ENCODE measurements around the gene GNLY.

GNLY gene

GRCh38 chr2:85694052-85695025 is at the start of gene GNLY:
Gene GNLY, plus strand, starts transcription at chr2:85694358. Its CDS starts 61 bp downstream, at chr2:85694419.
- no peak for TF ChIP-seq ZNF70 (CRISPR knock-in tag; IDR thresholded peaks at IDR 0.05)
- no peak for TF ChIP-seq TOX (CRISPR knock-in tag; IDR thresholded peaks at IDR 0.05; ENCODE audit: borderline replicate concordance)
- no peak for TF ChIP-seq ZNF8 (CRISPR knock-in tag; IDR thresholded peaks at IDR 0.05)
- TF ChIP-seq ARNTL (CRISPR knock-in tag; IDR thresholded peaks at IDR 0.05; ENCODE audit: borderline replicate concordance, low read depth) = no peak
- no peak for ATAC-seq

- TF ChIP-seq ZC3H10 (CRISPR knock-in tag; IDR thresholded peaks at IDR 0.05) = no peak
- no peak for TF ChIP-seq PATZ1 (CRISPR knock-in tag; IDR thresholded peaks at IDR 0.05; ENCODE audit: borderline replicate concordance)
- TF ChIP-seq CREB5 (CRISPR knock-in tag; IDR thresholded peaks at IDR 0.05; ENCODE audit: low read depth) = no peak
- TF ChIP-seq GLIS3 (CRISPR knock-in tag; IDR thresholded peaks at IDR 0.05) = no peak
- TF ChIP-seq OSR1 (CRISPR knock-in tag; IDR thresholded peaks at IDR 0.05) = no peak
- TF ChIP-seq ZNF70 (CRISPR knock-in tag; IDR thresholded peaks at IDR 0.05) = no peak
- TF ChIP-seq TCF4 (CRISPR knock-in tag; IDR thresholded peaks at IDR 0.05; ENCODE audit: borderline replicate concordance) = no peak
- no peak for ATAC-seq
These were observed 49.2 kb upstream of the GNLY start for GRCh38 chr2:85644909-85645308.

- no peak for ATAC-seq
- no peak for TF ChIP-seq ZFP30 (CRISPR knock-in tag; IDR thresholded peaks at IDR 0.05)
- no peak for TF ChIP-seq PATZ1 (CRISPR knock-in tag; IDR thresholded peaks at IDR 0.05; ENCODE audit: borderline replicate concordance)
- no peak for TF ChIP-seq CSRNP3 (CRISPR knock-in tag; IDR thresholded peaks at IDR 0.05)
- no peak for TF ChIP-seq POU6F1 (CRISPR knock-in tag; IDR thresholded peaks at IDR 0.05; ENCODE audit: borderline replicate concordance, low read depth)
- TF ChIP-seq SNAI2 (CRISPR knock-in tag; IDR thresholded peaks at IDR 0.05) = no peak
- no peak for TF ChIP-seq ZNF565 (CRISPR knock-in tag; conservative IDR thresholded peaks at IDR 0.05; ENCODE audit: low read depth)
- TF ChIP-seq RARB (CRISPR knock-in tag; IDR thresholded peaks at IDR 0.05) = no peak
- no peak for TF ChIP-seq OSR1 (CRISPR knock-in tag; IDR thresholded peaks at IDR 0.05)
- no peak for TF ChIP-seq ISL1 (CRISPR knock-in tag; IDR thresholded peaks at IDR 0.05)
- no peak for TF ChIP-seq PPARA (CRISPR knock-in tag; IDR thresholded peaks at IDR 0.05; ENCODE audit: borderline replicate concordance)
- no peak for TF ChIP-seq ARNTL (CRISPR knock-in tag; IDR thresholded peaks at IDR 0.05; ENCODE audit: borderline replicate concordance, low read depth)
- no peak for TF ChIP-seq ESRRG (CRISPR knock-in tag; IDR thresholded peaks at IDR 0.05)
- no peak for TF ChIP-seq ZC3H10 (CRISPR knock-in tag; IDR thresholded peaks at IDR 0.05)
- TF ChIP-seq TOX (CRISPR knock-in tag; IDR thresholded peaks at IDR 0.05; ENCODE audit: borderline replicate concordance) = no peak
- no peak for TF ChIP-seq TCF4 (CRISPR knock-in tag; IDR thresholded peaks at IDR 0.05; ENCODE audit: borderline replicate concordance)
- no peak for TF ChIP-seq ZFP3 (CRISPR knock-in tag; IDR thresholded peaks at IDR 0.05)
- TF ChIP-seq GLIS3 (CRISPR knock-in tag; IDR thresholded peaks at IDR 0.05) = no peak
- no peak for TF ChIP-seq CSDC2 (CRISPR knock-in tag; IDR thresholded peaks at IDR 0.05)
- no peak for TF ChIP-seq CREB5 (CRISPR knock-in tag; IDR thresholded peaks at IDR 0.05; ENCODE audit: low read depth)
These were observed 48.0 kb upstream of the GNLY start for GRCh38 chr2:85646166-85646565.

All from SK-N-SH treated with all-trans-retinoic acid at 6 μM for 48 hours (cell line).